ENCODE data around the gene KLF15. TPM values are rescaled to one million over a fixed set of nuclear protein-coding genes. Genes with fewer than 3 reads are reported as not detected.

The KLF15 gene
- total RNA-seq, 1 experiment from 2014 or later, result 3.3 TPM

DNA sequence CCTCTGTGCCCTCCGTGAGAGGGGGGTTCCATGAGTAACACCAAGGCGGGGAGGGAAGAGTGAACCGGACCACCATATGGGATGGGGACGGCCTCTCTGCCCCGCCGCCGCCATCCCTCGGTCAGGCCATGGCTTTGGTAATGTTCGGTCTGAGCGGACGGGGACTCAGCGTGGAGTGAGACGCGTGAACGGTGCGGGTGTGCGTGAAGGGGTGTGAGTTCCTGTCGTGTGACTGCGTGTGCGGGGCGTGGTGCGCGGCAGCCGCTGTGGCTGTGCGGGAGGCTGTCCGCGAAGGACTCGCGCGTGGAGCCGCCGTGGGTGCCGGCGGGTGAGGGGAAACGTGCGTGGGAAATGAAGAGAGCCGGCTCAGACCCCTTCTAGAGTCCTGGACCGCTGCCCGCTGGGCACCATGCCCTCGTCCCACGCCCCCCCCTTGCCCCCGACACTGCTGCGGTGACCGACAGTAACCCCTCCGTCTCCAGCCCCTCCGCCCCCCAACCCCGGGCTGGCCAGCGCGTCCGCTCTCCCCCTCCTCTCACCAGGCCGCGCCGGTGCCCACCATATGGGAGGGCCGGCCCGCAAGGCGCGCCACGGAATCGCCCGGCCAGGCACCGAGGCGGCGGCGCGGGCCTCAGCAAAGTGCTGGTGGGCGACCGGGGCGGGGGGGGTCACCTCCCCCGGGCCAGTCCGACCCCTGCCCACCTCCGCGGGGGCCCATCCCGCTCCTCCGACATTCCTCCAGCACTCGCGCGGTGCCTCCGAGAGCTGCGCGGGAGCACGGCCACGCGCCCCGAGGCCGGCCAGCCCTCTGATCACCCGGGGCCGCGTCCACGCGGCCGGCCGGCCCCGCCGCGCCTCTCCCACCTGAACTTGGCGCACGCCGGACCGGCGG, 589 bp downstream of the KLF15 start (continued):
- no peak for TF ChIP-seq POLR2AphosphoS5 (IDR thresholded peaks at IDR 0.05; ENCODE audit: low read depth, low read length)
- TF ChIP-seq ZNF274 (IDR thresholded peaks at IDR 0.05; ENCODE audit: low read depth, low read length), result no peak
- TF ChIP-seq CBX3 (IDR thresholded peaks at IDR 0.05; ENCODE audit: low read depth), result no peak
- no peak for TF ChIP-seq POLR2A (IDR thresholded peaks at IDR 0.05; ENCODE audit: borderline replicate concordance, extremely low read depth, insufficient read depth, insufficient read length)
- no peak for TF ChIP-seq RAD21 (IDR thresholded peaks at IDR 0.05; ENCODE audit: low read depth)
- TF ChIP-seq YY1 (IDR thresholded peaks at IDR 0.05; ENCODE audit: extremely low read depth, insufficient replicate concordance, low read depth, low read length), result no peak
- no peak for TF ChIP-seq ZFX (IDR thresholded peaks at IDR 0.05)
- TF ChIP-seq, protein P1, sequence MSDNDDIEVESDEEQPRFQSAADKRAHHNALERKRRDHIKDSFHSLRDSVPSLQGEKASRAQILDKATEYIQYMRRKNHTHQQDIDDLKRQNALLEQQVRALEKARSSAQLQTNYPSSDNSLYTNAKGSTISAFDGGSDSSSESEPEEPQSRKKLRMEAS (IDR thresholded peaks at IDR 0.05), result no peak; the same call in 1 of the 2 replicates
- TF ChIP-seq JUND (IDR thresholded peaks at IDR 0.05), result no peak
- TF ChIP-seq EZH2 (IDR thresholded peaks at IDR 0.05), result no peak
- TF ChIP-seq SIN3A (IDR thresholded peaks at IDR 0.05; ENCODE audit: low read depth), result no peak
- TF ChIP-seq ELF1 (IDR thresholded peaks at IDR 0.05; ENCODE audit: borderline replicate concordance, low read depth), result no peak
- no peak for TF ChIP-seq EZH2phosphoT487 (IDR thresholded peaks at IDR 0.05; ENCODE audit: borderline replicate concordance)

DNA sequence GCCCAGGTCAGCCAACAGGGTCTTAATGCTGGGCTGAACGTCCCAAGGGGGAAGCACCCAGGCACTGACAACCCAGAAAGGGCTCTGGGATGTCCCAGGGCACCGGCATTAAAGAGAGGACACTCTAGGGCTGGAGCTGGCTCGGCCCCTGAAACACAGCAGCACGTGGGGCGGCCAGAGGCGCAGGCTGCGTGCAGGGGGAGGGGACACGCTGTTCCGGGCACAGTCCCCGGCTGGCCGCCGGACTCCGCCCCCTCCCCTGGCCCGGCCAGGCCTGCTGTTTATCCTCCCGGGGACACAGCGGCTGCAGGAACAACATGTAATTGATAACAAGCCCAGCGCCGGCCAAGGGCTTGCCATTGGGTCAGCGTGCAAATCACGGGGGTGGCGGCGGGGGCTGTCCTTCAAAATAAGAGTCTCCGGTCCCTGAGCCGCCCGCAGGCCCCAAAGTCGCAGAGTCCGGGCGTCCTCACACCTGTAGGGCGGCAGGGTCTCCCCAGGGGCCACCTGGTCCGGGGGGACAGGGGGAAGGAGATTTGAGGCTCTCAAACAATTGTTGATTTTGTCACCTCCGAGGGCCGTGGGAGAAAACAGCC, 1.3 kb downstream of the KLF15 start:
- TF ChIP-seq EGR1 (IDR thresholded peaks at IDR 0.05; ENCODE audit: low read depth) (peak; percentile 74), SIN3A (IDR thresholded peaks at IDR 0.05; ENCODE audit: low read depth) (no peak), POLR2A (IDR thresholded peaks at IDR 0.05; ENCODE audit: borderline replicate concordance, extremely low read depth, insufficient read depth, insufficient read length) (peak; percentile 46), ZFX (IDR thresholded peaks at IDR 0.05) (0 out of 2 replicates have a peak, but pooled peaks have one; percentile 9)
- TF ChIP-seq, protein P1 (IDR thresholded peaks at IDR 0.05), result peak; percentile 92
- H3K27me3 ChIP-seq (ENCODE audit: insufficient read depth, low read length), result peaks cover 6% of the 10 kb centered on the region; the same call in 1 of the 2 replicates
- intact Hi-C loops (cut with micrococcal nuclease), result loop anchor here (2.0 kb wide), 1 partner anchor 89 kb away; no protein-coding TSS in a partner anchor
- H3K4me2 ChIP-seq (ENCODE audit: low read length), result peak overlapping the region; percentile 99
- no TSS peak for BruUV-seq (replicated peaks)
- H4K20me1 ChIP-seq (ENCODE audit: insufficient read depth), result no peaks in the 10 kb centered on the region
- ChIA-PET CTCF (no interaction called here), RAD21 (ENCODE audit: low non-redundant PET in 1 of 2, low total read pairs in 2 of 2, uncharacterized antibody in 2 of 2, unreplicated experiment in 2 of 2) (no interaction called here), POLR2A (no interaction called here)
- H3K9ac ChIP-seq (ENCODE audit: low read length), result peak overlapping the region; percentile 65
- H3K9me3 ChIP-seq (ENCODE audit: control insufficient read depth in 1 of 2, insufficient read depth in 1 of 2, low read depth in 1 of 2, low read length in 2 of 2), result no peaks in the 10 kb centered on the region
- peak overlapping the region; percentile 60 for H2AFZ ChIP-seq (ENCODE audit: low read depth, low read length, poor library complexity, severe bottlenecking)
- H3K79me2 ChIP-seq (ENCODE audit: insufficient read depth, low read length), result no peaks in the 10 kb centered on the region
- H3K4me3 ChIP-seq (replicated peaks in 1 of 2; ENCODE audit: low read depth in 1 of 2, low read length in 2 of 2), result peak overlapping the region; percentile 55 to 68
- H3K9me2 ChIP-seq (ENCODE audit: insufficient read depth), result no peaks in the 10 kb centered on the region
- no peaks in the 10 kb centered on the region for H3K36me3 ChIP-seq (ENCODE audit: control insufficient read depth in 1 of 2, insufficient read depth in 2 of 2, low read length in 2 of 2)
- peaks cover 10 to 30% of the 10 kb centered on the region in 2 experiments; a peak in 3 of 4 replicates for H3K4me1 ChIP-seq (ENCODE audit: control insufficient read depth in 1 of 2, insufficient read depth in 2 of 2, low read length in 2 of 2)
- peak overlapping the region; percentile 20; the same call in 1 of the 2 replicates for H3K27ac ChIP-seq (ENCODE audit: low read depth, low read length)
- DNase-seq (ENCODE audit: low read depth, low spot score) (peak; percentile 46), ATAC-seq (peak; percentile 71)

All from HCT116 (cell line).